D721Med (cell line): Measurements from ENCODE around the gene HSPA4L.

ENCODE experiments used
- DNase-seq: peaks from one replicate; pipeline ENCODE4 v3.0.0; 2011; ENCODE audit warnings: low spot score; ENCODE audit not compliant: insufficient read length
- FAIRE-seq: peaks from 2 replicates; lab custom pipeline; 2011; peaks lifted over from hg19 to GRCh38; lab: Jason Lieb, UNC
- CTCF ChIP-seq: IDR thresholded peaks from 2 replicates; pipeline ENCODE4 v1.5.1; 2012; ENCODE audit warnings: mild to moderate bottlenecking, control low read depth; ENCODE audit not compliant: insufficient read depth; ENCODE audit errors: missing control alignments

Gene HSPA4L

GRCh38 chr4:127775843-127776242 lies 6.3 kb upstream of the HSPA4L start:
- FAIRE-seq = no peak
- DNase-seq = no peak
- TF ChIP-seq CTCF = no peak

- DNase-seq (no peak), FAIRE-seq (no peak)
- TF ChIP-seq CTCF = no peak
Measured at GRCh38 chr4:127776620-127777019, 5.5 kb upstream of the HSPA4L start.

- FAIRE-seq (no peak), DNase-seq (no peak)
- TF ChIP-seq CTCF = no peak
Measured at GRCh38 chr4:127777487-127777886, 4.6 kb upstream of the HSPA4L start.

- DNase-seq = no peak
- TF ChIP-seq CTCF = no peak
- no peak for FAIRE-seq
Measured at GRCh38 chr4:127778102-127778501, 4.0 kb upstream of the HSPA4L start.

- DNase-seq (no peak), FAIRE-seq (no peak)
- TF ChIP-seq CTCF = no peak
Measured at GRCh38 chr4:127780598-127780997, 1.5 kb upstream of the HSPA4L start.

- FAIRE-seq = no peak
- no peak for TF ChIP-seq CTCF
- DNase-seq = no peak
Measured at GRCh38 chr4:127781300-127782024, 660 bp upstream of the HSPA4L start.

- DNase-seq (peak; percentile 63), FAIRE-seq (no peak)
- TF ChIP-seq CTCF = no peak
Measured at GRCh38 chr4:127782025-127782274, 172 bp upstream of the HSPA4L start.
